Cardiac muscle cell (in vitro differentiated cells and primary cell): Measurements from ENCODE around the gene GALNS. TPM values are rescaled to one million over a fixed set of nuclear protein-coding genes. Genes with fewer than 3 reads are reported as not detected.

Source experiments
- DNase-seq, 2 donors: peaks; one replicate each; pipeline versions ENCODE4 v3.0.0 to v3.0.0-alpha.2; 2010 to 2017; ENCODE audit warnings: low read depth in 1 of 2, low spot score in 1 of 2
- H3K27ac ChIP-seq: fragments of 200-600 bp; sonication (generic); 2 replicates; pipeline ENCODE4 v1.5.1; 2016
- H3K27me3 ChIP-seq: fragments of 200-600 bp; sonication (generic); 2 replicates; pipeline ENCODE4 v1.6.0; 2016; ENCODE audit warnings: control low read depth
- H3K36me3 ChIP-seq: fragments of 200-600 bp; sonication (generic); 2 replicates; pipeline ENCODE4 v1.5.1; 2016; ENCODE audit warnings: control low read depth
- H3K4me1 ChIP-seq: fragments of 200-600 bp; sonication (generic); 2 replicates; pipeline ENCODE4 v1.8.1; 2017; ENCODE audit warnings: low read depth, mild to moderate bottlenecking, mixed run types
- H3K4me3 ChIP-seq: fragments of 200-600 bp; sonication (generic); 2 replicates; pipeline ENCODE4 v1.5.1; 2016; ENCODE audit warnings: mild to moderate bottlenecking
- H3K9me3 ChIP-seq: fragments of 200-600 bp; sonication (generic); 2 replicates; pipeline ENCODE4 v1.5.1; 2017; ENCODE audit warnings: low read depth, mild to moderate bottlenecking, control low read depth
- CTCF ChIP-seq: IDR thresholded peaks from 2 replicates; pipeline ENCODE4 v1.5.1; 2012; ENCODE audit warnings: low read depth, mild to moderate bottlenecking, low read length
- polyA plus RNA-seq: library from polyadenylated mRNA; unstranded; fragments of >200 nt; fragmentation: Nextera tagmentation; extraction: Ambion mirVana; gene quantifications from 2 replicates; pipeline ENCODE4 v1.2.1, GENCODE V29; 2016
- total RNA-seq: library from RNA; depleted of rRNA; stranded (reverse); fragments of >200 nt; gene quantifications from 2 replicates; pipeline ENCODE4 v1.2.3, GENCODE V29; 2016

Gene GALNS
- total and polyA plus RNA-seq, 2 experiments from 2014 or later: 28.3 to 31.0 TPM

GRCh38 chr16:88879788-88880055, 23.0 kb upstream of the GALNS start:
- Histone ChIP-seq H3K27me3 (no peaks in the 10 kb centered on the region), H3K9me3 (no peaks in the 10 kb centered on the region), H3K4me1 (peaks cover 11% of the 10 kb centered on the region), H3K4me3 (no peak overlapping the region), H3K27ac (no peak overlapping the region), H3K36me3 (no peaks in the 10 kb centered on the region)
- TF ChIP-seq CTCF: no peak
- DNase-seq: no peak

- no peaks in the 10 kb centered on the region for H3K27me3 ChIP-seq
- H3K36me3 ChIP-seq: no peaks in the 10 kb centered on the region
- no peak overlapping the region for H3K4me3 ChIP-seq
- H3K27ac ChIP-seq: no peak overlapping the region
- no peak for TF ChIP-seq CTCF
- peaks cover 11% of the 10 kb centered on the region for H3K4me1 ChIP-seq
- DNase-seq: no peak
- H3K9me3 ChIP-seq: no peaks in the 10 kb centered on the region
Observed at GRCh38 chr16:88878967-88879787, 22.4 kb upstream of the GALNS start.

GRCh38 chr16:88878356-88878755, 21.6 kb upstream of the GALNS start:
- no peaks in the 10 kb centered on the region for H3K27me3 ChIP-seq
- peaks cover 11% of the 10 kb centered on the region for H3K4me1 ChIP-seq
- TF ChIP-seq CTCF: no peak
- no peaks in the 10 kb centered on the region for H3K36me3 ChIP-seq
- DNase-seq: no peak
- no peak overlapping the region for H3K27ac ChIP-seq
- no peak overlapping the region for H3K4me3 ChIP-seq
- H3K9me3 ChIP-seq: no peaks in the 10 kb centered on the region

- TF ChIP-seq CTCF: no peak
- no peak for DNase-seq
- Histone ChIP-seq H3K36me3 (no peaks in the 10 kb centered on the region), H3K9me3 (no peaks in the 10 kb centered on the region), H3K4me3 (no peak overlapping the region), H3K4me1 (peaks cover 11% of the 10 kb centered on the region), H3K27me3 (no peaks in the 10 kb centered on the region), H3K27ac (no peak overlapping the region)
Observed at GRCh38 chr16:88877564-88878289, 21.0 kb upstream of the GALNS start.

- Histone ChIP-seq H3K27me3 (no peaks in the 10 kb centered on the region), H3K4me1 (peaks cover 11% of the 10 kb centered on the region), H3K36me3 (no peaks in the 10 kb centered on the region), H3K27ac (no peak overlapping the region), H3K4me3 (no peak overlapping the region), H3K9me3 (no peaks in the 10 kb centered on the region)
- DNase-seq: no peak
- no peak for TF ChIP-seq CTCF
Observed at GRCh38 chr16:88876942-88877526, 20.3 kb upstream of the GALNS start.
